GM12892 (cell line): ENCODE measurements around the gene CUL3.

Source experiments
- POLR2A ChIP-seq: IDR thresholded peaks from 2 replicates; pipeline ENCODE4 v1.6.1; 2011; ENCODE audit warnings: low read depth, low read length, control low read depth
- POLR2AphosphoS5 ChIP-seq: IDR thresholded peaks from 2 replicates; pipeline ENCODE4 v1.6.1; 2011; ENCODE audit warnings: low read depth, low read length, control low read depth

DNA sequence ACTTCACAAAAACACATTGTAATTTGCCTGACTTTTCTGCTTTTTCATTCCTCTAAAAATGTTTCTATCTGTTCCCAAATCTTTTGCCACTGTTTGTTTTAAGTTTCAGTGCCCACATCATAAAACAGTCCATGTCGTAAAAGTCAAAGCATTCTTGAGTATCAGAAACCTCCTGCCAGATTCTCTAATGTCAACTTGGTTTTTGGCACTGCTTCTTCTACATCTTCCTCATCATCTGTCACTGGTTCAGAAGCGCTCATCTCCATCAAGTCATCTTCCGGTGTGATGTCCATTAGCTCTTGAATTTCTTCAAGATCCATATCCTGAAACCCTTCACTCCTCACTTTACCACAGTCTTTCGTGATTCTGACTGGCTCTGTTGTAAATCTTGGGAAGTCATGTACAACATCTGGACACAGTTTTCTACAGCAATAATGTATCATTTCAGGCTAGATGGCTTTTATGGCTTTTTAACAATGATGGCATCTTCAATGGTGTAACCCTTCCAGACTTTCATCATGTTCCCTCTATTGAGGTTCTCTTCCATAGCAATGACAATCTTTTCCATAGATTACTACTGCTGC is 19.6 kb downstream of the CUL3 start:
- TF ChIP-seq POLR2A (no peak), POLR2AphosphoS5 (no peak)
